GM21381 (cell line): ENCODE measurements around the gene PHRF1.
"Not testable (repeated sequence)": the region's sequence is repeated elsewhere in the genome, so short reads cannot be mapped to it uniquely, and the experiment has no call there.

Source experiments
- ATAC-seq: cut with Tn5 transposase; IDR thresholded peaks from one replicate; pipeline ENCODE4 v1.9.1; 2021; ENCODE audit warnings: mild to moderate bottlenecking, moderate library complexity; ENCODE audit not compliant: unreplicated experiment

The PHRF1 gene

GRCh38 chr11:650482-650881 is 74.2 kb downstream of the PHRF1 start:
- no peak for ATAC-seq

GRCh38 chr11:653136-653535 is 76.9 kb downstream of the PHRF1 start:
- not testable (repeated sequence) for ATAC-seq

GRCh38 chr11:653837-654236 is 77.6 kb downstream of the PHRF1 start:
- ATAC-seq = no peak

- not testable (repeated sequence) for ATAC-seq
Observed at GRCh38 chr11:654444-654843, 78.2 kb downstream of the PHRF1 start.

- no peak for ATAC-seq
Observed at GRCh38 chr11:655036-655726, 78.9 kb downstream of the PHRF1 start.

GRCh38 chr11:656426-656825 is 80.2 kb downstream of the PHRF1 start:
- no peak for ATAC-seq

- no peak for ATAC-seq
Observed at GRCh38 chr11:656866-657265, 80.6 kb downstream of the PHRF1 start.

GRCh38 chr11:657691-658126 is 81.4 kb downstream of the PHRF1 start:
- no peak for ATAC-seq

GRCh38 chr11:659532-660085 is 83.3 kb downstream of the PHRF1 start:
- no peak for ATAC-seq

GRCh38 chr11:660281-660680 is 84.0 kb downstream of the PHRF1 start:
- ATAC-seq = no peak

- no peak for ATAC-seq
Observed at GRCh38 chr11:660681-661444, 84.6 kb downstream of the PHRF1 start.
